SU-DHL-6 (cell line): ENCODE data around the gene CLMP.

Experiments
- CTCF ChIP-seq: fragments of 200-600 bp; sonication (generic); IDR thresholded peaks from one replicate; pipeline ENCODE4 v1.5.1; 2017; ENCODE audit warnings: antibody characterized with exemption, mild to moderate bottlenecking, low read length, moderate library complexity; ENCODE audit not compliant: insufficient read depth, poor library complexity, severe bottlenecking
- EZH2phosphoT487 ChIP-seq: fragments of 200-600 bp; sonication (generic), shearing (Covaris generic); conservative IDR thresholded peaks from 2 replicates; pipeline ENCODE4 v1.6.1; 2018; ENCODE audit warnings: mild to moderate bottlenecking, antibody characterized with exemption, low read length, moderate library complexity, mixed read lengths

GRCh38 chr11:123202155-123203151 is 7.4 kb upstream of the CLMP start:
- TF ChIP-seq CTCF = no peak
- no peak for TF ChIP-seq EZH2phosphoT487
